NCI-H2196 (cell line): ENCODE data around the gene MAGI1.
"Not testable (repeated sequence)": the region's sequence is repeated elsewhere in the genome, so short reads cannot be mapped to it uniquely, and the experiment has no call there.

Source experiments
- DNase-seq: peaks from one replicate; lab custom pipeline; 2025; ENCODE audit not compliant: unreplicated experiment; lab: John Stamatoyannopoulos, UW

MAGI1 gene

DNA sequence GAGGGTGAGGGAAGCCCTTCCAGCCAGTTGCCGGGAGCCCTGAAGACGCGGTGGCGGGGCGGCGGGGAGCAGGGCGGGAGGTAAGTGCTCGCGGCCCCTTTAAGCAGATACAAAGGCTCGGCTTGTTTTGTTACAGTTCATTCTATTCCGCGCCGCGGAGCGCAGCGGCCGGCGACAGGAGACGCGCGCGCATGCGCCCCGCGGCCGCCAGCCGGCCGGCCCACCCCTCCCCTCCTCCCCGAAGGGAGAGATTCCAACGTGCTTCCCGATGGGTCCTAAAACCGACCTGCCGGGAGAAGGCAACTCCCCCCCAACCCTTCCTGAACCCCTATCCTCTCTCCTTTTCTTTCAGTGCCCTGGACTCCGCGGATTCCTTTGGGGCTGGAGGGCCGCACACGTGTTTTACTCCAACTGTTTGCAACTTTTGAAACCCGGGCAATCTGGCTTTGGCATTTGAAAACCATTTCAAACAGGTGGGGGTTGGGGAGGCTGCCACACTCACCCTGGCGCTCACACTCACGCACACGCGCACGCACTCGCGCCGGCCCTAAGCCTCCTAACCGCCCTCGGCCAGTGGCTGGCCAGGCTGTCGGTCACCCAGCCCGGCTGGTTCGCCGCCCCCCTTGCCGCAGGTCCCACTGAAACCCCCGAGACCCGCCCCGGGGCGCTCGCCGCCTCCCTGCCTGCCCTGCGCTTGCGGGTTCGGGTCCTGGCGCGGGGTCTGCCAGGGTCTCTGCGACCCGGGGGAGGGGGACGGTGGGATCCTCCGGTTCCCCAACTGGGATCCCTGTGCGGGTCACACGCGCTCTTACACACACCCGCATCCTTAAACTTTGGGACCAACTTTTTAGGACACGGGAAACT is at the start of gene MAGI1:
Gene MAGI1 (minus strand): TSS at position 193 of the 864 bp plus-strand sequence. CDS start 610 bp downstream, outside the sequence.
- DNase-seq: peak; percentile 81

DNA sequence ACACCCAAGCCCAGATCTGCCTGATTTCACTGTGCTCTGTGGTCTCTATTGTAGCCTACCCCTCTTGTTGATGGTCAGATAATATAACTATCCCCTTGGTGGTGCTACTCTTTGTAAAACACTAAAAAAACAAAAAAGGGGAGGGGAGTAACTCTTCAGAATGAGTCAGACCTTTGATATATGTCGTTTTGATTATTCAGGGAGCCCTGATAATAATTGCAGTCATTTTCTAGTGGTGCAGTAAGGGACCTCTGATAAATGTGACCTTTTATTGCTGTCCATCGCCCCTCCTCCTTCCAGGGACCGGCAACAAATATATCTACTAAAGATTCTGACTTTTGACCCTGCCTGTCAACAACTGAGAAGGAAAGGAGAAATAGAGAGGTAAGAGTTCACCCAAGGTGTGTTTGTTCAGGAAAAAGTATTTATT is 45.1 kb upstream of the MAGI1 start:
- DNase-seq: no peak

DNA sequence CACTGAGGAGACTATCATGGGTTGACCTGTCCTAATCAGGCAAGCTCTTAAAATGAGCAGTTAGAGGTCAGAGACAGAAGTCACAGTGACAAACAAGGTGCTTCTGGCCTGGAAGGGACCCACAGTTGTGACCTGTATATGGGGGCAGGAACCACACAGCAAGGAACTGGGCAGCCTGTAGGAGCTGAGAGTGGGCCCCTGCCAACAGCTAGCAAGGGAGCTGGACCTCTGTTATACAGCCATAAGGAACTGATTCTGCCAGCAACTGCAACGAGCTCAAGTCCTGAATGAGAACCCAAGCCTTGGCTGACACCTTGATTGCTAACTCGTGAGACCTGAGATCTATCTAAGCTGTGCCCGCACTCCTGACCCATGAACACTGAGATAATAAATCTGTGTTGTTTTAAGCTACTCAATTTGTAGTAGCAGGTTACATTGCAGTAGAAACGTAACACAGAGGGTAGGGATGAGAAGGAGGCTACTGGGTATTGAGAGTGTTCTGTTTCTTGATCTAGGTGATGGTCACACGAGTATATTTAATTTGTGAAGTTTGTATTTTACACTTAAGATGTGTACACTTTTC is 44.5 kb upstream of the MAGI1 start:
- no peak for DNase-seq

DNA sequence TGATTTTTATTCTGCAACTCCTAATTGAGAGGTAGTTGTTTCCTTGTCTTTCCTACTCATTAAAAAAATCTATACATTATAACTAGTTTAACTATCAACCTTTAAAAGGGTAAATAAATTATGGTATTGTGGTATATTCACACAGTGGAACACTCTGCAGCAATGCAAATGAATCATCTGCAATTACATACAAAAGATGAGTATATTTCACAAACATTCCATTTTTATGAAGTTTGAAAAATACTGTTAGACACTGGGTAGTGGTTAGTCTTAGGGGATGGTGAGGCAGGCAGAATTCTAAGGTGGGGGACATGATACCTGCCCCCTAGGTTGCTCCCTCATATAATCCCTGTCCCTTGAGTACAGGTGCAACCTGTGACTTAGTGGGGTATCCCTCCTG is 44.0 kb upstream of the MAGI1 start:
- DNase-seq: no peak

DNA sequence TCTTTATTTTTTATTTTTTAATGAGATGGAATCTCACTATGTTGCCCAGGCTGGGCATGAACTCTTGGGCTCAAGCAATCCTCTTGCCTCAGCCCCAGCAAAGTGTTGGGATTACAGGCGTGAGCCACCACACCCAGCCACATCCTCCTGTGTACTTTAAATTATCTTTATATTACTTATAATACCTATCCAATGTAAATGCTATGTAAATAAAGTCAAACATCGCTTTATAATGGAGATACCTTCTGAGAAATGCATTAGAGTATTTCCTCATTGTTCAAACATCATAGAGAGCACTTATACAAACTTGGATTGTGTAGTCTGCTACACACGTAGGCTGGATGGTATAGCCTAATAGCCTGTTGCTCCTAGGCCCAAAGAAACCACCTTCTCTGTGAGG is 41.4 kb upstream of the MAGI1 start:
- DNase-seq: no peak

DNA sequence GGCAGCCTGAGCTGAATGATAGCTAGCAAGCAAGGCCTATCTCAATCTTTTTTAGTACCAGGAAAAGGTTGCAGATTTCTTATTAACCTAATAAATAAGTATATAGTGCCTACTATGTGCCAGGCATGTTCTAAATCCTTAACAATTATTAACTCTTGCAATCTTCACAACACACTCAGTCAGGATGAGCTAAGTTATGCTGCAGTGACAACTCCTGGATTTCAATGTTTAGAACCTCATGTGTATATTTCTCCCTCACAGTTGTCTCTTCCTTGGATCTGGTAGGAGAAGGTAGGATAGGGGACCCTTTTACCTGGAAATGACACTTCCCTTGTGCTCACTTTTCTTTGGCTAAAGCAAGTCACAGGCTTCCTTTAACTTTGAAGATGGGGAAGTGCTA is 39.3 kb upstream of the MAGI1 start:
- no peak for DNase-seq

DNA sequence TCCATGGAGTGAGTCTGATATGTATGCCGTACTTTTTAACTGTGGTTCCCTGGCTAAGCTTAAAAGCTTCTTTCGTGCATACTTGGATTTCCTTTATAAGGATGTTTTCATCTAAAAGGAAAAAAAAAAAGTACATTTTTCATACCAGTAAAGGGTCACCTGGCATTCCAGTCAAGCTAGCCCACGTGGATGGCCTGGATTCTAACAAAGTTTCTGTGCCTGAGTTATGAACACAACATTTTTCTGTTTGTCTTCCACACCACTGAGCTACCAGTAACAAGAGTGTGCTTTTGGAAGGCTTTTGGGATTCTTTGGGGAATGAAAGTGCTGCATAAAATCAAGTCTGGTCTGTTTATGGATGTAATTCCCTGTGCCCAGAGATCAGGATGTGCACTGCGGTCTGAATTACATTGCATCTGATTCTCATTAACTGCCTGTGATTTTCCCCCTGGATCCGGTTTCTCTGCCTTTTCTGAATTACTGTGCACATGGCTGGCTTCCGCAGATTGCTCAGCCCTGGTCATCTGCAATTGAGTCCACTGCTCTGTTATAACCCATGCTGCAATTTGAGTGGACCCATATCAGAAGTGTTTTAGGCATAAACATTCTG is 38.2 kb upstream of the MAGI1 start:
- DNase-seq: no peak

DNA sequence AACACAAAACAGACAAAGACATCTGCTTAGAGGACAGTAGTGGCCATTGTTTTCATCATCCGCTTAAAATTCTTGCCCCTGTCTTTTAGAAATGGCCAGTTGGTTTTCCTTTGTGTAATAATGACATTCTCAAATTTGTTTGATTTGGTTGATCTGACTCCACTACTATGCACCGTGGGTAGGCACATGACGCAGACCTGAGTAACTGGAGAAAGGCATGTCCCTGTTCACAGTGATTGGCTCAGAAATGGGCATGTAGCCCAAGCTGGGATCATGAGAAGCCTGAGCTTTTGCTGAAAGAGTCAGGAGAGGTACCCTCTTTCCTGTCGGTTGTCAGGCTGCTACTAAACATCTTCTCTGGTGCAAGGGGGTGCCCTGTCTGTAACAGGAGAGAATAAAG is 36.6 kb upstream of the MAGI1 start:
- no peak for DNase-seq

DNA sequence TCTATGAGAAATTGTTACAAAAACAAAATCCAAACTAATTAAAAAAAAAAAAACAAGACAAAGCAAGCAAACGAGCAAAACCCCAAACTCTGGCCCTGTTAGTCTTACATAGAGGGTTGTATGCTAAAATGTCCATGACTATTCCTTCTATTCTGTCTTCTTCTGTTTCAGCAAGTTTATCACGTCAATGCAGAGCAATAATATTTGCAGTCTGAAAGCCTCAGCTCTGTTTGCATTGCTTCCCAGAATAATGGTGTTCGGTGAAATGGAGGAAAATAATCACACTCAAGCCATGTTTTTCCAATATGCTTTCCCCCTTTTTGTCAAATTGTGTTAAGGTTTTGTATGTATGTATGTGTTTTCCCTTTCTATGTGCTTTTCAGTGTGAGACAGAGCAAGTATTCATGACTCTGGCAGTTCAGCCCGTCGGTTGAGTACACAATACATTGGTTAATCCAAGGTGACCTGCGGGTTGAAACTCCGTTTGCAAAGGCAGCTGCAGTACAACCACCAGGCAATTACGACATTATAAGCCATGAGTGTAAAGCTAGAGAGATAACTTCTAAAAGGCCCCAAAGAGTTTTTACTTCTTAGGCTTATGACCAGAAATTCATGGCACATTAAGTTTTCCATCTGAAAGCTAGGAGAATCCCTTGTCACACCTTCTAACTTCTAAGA is 34.9 kb upstream of the MAGI1 start:
- no peak for DNase-seq

DNA sequence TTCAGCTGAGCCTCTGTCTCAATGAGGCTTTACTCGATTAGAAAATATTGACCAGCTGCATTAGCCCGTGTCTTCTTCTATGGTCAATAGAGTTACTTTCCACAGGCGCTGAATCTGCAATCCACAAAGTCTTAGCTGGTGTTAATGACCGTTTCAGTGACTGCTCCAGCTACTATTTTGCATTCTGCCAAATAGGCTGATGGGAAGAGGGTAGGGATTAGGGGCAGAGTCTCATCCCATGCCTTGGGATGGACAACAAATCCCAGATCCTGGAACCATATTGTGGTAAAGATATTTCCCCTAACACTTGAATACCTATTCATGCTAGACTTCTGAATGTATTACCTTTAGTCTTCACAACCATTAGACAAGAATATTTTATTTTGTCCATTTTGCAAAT is 29.5 kb upstream of the MAGI1 start:
- DNase-seq: no peak

DNA sequence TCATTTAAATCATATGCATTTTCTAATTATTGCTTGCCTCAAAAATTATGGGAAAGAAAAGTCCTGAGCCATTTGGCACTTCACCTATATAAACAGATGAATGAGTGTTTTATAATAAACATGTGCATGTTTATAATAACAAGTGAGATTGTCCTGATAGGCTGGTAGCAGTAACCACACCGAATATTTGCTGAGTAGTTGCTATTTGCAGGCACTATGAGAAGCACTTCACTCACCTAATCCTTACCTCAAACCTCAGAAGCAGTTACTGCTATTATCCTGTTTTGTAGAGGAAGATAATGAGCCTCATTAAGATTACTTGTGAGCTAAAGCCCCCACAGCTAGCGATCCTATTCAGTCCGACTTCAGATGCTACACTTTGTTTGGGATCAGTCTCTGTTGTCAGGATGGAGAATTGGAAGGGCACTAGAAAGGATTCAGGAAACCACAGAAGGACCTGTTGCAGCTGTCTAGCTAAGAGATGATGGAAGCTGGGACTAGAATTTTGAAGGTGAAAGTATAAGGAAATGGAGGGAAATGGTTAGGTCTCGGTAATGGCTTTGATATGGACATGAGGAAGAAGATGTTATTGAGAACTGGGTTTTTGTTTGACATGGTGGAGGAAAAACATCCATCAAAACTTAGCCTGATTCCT is 28.4 kb upstream of the MAGI1 start:
- no peak for DNase-seq

DNA sequence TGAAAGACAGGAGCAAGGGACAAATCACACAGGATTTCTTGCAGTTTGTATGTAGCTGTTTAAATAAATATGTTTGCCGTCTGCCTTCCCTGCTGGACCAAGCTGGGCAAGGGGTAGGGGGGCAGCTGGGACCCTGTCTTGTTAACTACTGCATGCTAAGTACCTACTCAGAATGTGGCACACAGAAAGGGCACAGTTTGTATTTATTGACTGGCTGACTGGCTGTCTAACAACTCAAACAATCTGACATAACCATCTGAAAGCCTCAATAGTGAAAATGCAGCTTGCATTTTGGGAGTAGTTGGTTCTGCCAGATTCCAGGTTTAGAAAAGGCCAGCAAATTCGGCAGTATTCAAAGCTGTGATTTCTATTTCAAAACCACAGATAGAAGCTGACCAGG is 16.6 kb upstream of the MAGI1 start:
- DNase-seq: no peak

DNA sequence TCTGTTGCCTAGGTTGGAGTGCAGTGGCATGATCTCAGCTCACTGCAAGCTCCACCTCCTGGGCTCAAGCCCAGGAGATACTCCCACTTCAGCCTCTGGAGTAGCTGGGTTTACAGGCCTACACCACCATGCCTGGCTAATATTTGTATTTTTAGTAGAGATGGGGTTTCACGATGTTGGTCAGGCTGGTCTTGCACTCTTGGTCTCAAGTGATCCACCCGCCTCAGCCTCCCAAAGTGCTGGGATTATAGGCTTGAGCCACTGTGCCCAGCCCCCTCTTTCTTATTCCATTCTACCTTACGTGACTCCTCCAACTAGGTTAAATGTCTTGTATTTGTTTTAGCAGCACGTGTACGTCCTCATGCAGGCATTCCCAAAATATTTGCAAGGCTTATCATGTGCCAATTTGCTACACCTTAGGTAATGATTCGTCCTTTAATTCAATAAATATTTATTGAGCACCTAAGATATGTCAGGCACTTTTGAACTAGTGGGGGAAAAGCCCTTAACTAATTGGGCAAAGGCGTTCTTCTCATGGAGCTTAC is 14.9 kb upstream of the MAGI1 start:
- DNase-seq: no peak

DNA sequence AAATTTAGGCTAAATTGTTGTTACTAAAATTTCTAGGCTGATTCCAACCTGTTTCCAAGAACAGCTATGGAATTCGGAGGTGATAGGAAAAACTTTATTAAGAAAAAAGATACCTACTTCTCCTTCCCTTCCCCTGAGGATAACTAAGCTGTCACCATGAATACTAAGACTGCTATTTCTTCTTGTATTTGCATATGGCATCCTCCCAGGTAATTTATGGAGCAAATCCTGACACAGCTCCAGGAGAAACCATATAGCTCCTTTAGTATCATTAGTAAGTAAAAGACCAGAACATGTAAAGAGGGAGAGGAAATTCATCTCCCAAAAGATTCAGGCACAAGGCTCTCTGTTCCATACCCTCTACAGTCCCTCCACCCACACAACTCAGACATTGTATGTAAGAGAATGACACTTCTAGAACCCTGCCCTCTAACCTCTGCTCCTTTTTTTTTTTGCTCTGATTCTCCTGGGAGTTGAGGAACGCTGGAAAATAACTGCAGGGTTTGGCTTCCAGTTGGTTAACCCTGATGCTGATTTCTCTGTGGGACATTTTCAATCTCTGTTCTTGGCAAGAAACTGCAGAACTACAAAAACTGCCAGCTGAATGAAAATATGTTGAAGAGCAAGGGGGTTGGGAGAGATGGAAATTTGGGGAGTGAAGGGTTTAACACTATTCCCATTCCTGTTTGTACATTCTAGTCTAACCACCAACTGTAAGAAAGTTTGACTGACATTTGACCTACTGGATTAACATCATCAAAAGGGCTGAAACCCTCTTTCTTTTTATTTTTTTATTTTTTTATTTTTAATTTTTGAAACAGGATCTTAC is 14.2 kb upstream of the MAGI1 start:
- DNase-seq: no peak

DNA sequence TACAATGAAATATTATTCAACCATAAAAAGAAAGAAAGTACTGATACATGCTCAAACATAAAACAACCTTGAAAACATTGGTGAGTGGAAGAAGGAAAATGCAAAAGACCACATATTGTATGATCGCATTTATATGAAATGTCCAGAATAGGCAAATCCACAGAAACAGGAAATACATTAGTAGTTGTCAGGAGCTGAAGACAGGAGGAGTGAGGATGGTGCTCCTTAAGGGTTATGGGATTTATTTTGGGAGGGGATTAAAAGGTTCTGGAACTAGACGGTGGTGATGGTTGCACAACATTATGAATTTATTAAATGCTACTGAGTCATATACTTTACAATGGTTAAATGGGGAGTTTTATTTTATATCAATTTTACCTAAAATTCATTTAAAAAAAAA is 12.1 kb upstream of the MAGI1 start:
- DNase-seq: no peak

DNA sequence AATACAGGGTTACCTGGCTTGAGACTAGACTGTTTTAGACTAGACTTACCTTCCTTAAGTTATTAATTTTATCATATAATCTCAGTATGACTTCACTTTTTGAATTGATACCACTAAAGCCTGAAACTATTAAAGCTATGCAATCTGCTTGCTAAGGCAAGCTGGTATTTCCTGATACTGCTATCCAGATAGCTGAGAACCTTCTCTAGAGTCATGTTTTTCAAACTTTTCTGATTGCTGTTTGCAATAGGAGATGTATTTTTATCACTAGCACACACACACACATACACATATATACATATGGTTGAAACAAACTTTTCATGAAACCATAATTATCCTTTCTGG is 9.3 kb upstream of the MAGI1 start:
- DNase-seq: no peak

DNA sequence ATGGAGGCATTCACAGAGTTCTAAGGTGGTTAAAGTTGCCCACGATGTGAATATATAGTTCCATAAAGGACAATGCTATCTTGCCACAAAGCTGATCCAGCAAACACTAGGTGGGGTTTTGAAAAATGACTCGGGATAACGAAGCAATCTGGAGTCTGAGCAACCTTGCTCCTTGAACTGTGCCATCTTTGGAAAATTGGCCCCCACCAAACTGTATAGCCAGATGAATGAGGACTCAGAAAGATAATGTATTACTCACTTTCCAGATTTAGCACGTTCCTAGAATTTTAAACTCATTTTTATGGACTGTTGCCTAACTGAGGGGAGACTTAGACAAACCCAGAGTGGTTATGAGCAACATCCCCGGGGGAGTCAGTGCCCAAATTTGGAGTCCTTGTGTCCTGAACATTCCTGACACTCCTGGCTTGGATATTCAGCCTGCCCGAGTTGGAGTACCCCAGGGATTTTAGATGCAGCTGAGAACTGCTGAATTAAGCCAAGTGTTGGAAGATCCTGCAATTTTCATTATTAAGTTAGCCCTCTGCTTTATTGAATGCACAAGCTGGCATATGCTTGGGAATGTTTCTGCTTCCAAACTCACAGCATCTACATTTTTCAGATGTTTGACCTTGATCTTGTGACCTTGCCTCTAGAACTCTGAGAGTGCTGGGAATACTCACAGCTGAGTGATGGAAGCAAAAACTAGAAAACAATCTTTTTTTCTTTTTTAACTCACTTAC is 8.8 kb upstream of the MAGI1 start:
- no peak for DNase-seq

DNA sequence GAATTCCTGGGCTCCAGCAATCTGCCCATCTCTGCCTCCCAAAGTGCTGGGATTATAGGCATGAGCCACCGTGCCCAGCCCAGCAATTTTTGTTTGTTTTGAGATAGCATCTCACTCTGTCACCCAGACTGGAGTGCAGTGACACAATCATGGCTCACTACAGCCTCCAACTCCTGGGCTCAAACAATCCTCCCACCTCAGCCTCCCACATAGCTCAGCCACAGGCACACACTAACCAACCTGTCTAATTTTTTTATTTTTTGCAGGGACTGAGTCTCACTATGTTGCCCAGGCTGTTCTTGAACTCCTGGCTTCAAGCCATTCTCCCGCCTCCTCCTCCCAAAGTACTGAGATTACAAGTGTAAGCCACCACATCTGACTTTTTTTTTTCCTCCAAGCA is 7.6 kb upstream of the MAGI1 start:
- DNase-seq: not testable (repeated sequence)

DNA sequence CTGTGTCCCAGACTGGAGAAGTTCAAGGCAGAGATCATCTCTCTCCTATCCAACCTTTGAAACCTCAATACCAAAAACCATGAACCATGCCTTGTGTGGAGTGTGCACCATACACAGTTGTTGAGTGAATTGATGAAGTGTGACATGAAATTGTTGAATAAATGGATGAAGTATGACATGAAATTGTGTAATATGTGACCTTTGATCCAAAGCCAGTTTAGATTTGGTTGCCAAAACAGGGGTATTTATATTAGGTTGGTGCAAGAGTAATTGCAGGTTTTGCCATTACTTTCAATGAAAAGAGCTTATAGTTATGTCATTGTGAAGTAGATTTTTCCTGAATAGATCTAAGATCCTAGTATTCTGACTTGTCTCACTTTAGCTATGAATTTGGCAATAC is 3.1 kb upstream of the MAGI1 start:
- no peak for DNase-seq
